Endothelial cell of umbilical vein (primary cell): ENCODE measurements around the gene TMEM9B. TPM values are rescaled to one million over a fixed set of nuclear protein-coding genes. Genes with fewer than 3 reads are reported as not detected.

Experiments used
- BruUV-seq: library from RNA; stranded (reverse); fragments of 400-500 nt; replicated peaks from 2 replicates; lab custom pipeline; 2021; lab: Mats Ljungman, UMichigan
- CTCF ChIA-PET: fragments of 300-600, 350-600 bp; sonication (Branson Sonifier 250); formaldehyde crosslinking; loops from one replicate; lab custom pipeline; 2021; ENCODE audit warnings: antibody characterized with exemption, inconsistent platforms; lab: Charles Lee
- POLR2A ChIA-PET: fragments of 300-600, 350-600 bp; sonication (Branson Sonifier 250); formaldehyde crosslinking; loops from one replicate; lab custom pipeline; 2021; ENCODE audit warnings: antibody characterized with exemption, inconsistent platforms; lab: Charles Lee
- DNase-seq: peaks from one replicate; pipeline ENCODE4 v3.0.0-alpha.2; 2011; ENCODE audit warnings: low read depth, low spot score
- FAIRE-seq: peaks from 2 replicates; lab custom pipeline; 2011; peaks lifted over from hg19 to GRCh38; lab: Jason Lieb, UNC
- H2AFZ ChIP-seq: 2 replicates; pipeline ENCODE4 v1.6.0; 2012; ENCODE audit warnings: low read depth, low read length, control low read depth, inconsistent platforms
- H3K27ac ChIP-seq: 2 replicates; pipeline ENCODE4 v1.5.1; 2011; ENCODE audit warnings: low read depth, mild to moderate bottlenecking, control low read depth, low read length, moderate library complexity; ENCODE audit not compliant: insufficient read depth
- H3K27me3 ChIP-seq, 2 experiments: 2 replicates each; pipeline versions ENCODE4 v1.6.0 to v1.6.1; 2011; ENCODE audit warnings: low read length in 2 of 2, mixed read lengths in 1 of 2; ENCODE audit not compliant: control insufficient read depth in 2 of 2, insufficient read depth in 2 of 2
- H3K36me3 ChIP-seq, 2 experiments: 2 replicates in 1 of 2; 3 replicates in 1 of 2; pipeline ENCODE4 v1.5.1; 2011; ENCODE audit warnings: low read length in 2 of 2, mild to moderate bottlenecking in 1 of 2, moderate library complexity in 1 of 2; ENCODE audit not compliant: control insufficient read depth in 2 of 2, insufficient read depth in 2 of 2; ENCODE audit errors: extremely low read depth in 1 of 2
- H3K4me1 ChIP-seq: 3 replicates; pipeline ENCODE4 v1.5.1; 2011; ENCODE audit warnings: mild to moderate bottlenecking, low read length; ENCODE audit not compliant: control insufficient read depth, insufficient read depth; ENCODE audit errors: extremely low read depth
- H3K4me2 ChIP-seq: 2 replicates; pipeline ENCODE4 v1.6.1; 2011; ENCODE audit warnings: low read length, control low read depth, mixed read lengths; ENCODE audit not compliant: insufficient read depth
- H3K4me3 ChIP-seq, 3 experiments: fragments of 200-600 bp in 1 of 3; sonication (generic), shearing (Covaris generic) in 1 of 3; replicated peaks in 1 of 3; 2 replicates each; pipeline ENCODE4 v1.5.1; 2011 to 2016; ENCODE audit warnings: control low read depth in 3 of 3, low read length in 3 of 3, mild to moderate bottlenecking in 2 of 3, inconsistent platforms in 1 of 3, low read depth in 1 of 3, moderate library complexity in 1 of 3; ENCODE audit not compliant: insufficient read depth in 1 of 3
- H3K79me2 ChIP-seq: 2 replicates; pipeline ENCODE4 v1.6.0; 2012; ENCODE audit warnings: low read length, inconsistent platforms; ENCODE audit not compliant: control insufficient read depth, insufficient read depth
- H3K9ac ChIP-seq: replicated peaks from 2 replicates; pipeline ENCODE3; 2011; ENCODE audit warnings: low read length, control low read depth; ENCODE audit not compliant: insufficient read depth; ENCODE audit errors: extremely low read depth
- H3K9me1 ChIP-seq: replicated peaks from 3 replicates; pipeline ENCODE4 v1.6.0; 2011; ENCODE audit warnings: mild to moderate bottlenecking, low read length; ENCODE audit not compliant: control insufficient read depth, insufficient read depth; ENCODE audit errors: extremely low read depth
- H3K9me3 ChIP-seq: replicated peaks from 2 replicates; pipeline ENCODE4 v1.5.1; 2012; ENCODE audit warnings: low read length, inconsistent platforms; ENCODE audit not compliant: control insufficient read depth, insufficient read depth
- H4K20me1 ChIP-seq: replicated peaks from 2 replicates; pipeline ENCODE3; 2011; ENCODE audit warnings: mild to moderate bottlenecking, low read length; ENCODE audit not compliant: control insufficient read depth, insufficient read depth; ENCODE audit errors: extremely low read depth
- EZH2 ChIP-seq: IDR thresholded peaks from 2 replicates; pipeline ENCODE4 v1.6.1; 2012; ENCODE audit warnings: borderline replicate concordance, low read depth, mild to moderate bottlenecking, moderate library complexity, low read length, inconsistent platforms; ENCODE audit not compliant: severe bottlenecking
- FOS ChIP-seq: IDR thresholded peaks from 2 replicates; pipeline ENCODE4 v1.6.1; 2011; ENCODE audit warnings: mild to moderate bottlenecking, low read length, moderate library complexity, borderline replicate concordance; ENCODE audit not compliant: insufficient read depth
- GATA2 ChIP-seq: IDR thresholded peaks from 2 replicates; pipeline ENCODE4 v1.7.0; 2011; ENCODE audit warnings: low read depth, mild to moderate bottlenecking, moderate library complexity, mixed read lengths, low read length; ENCODE audit not compliant: insufficient read length, insufficient read depth
- JUN ChIP-seq: IDR thresholded peaks from 2 replicates; pipeline ENCODE4 v1.6.1; 2011; ENCODE audit warnings: borderline replicate concordance, low read depth; ENCODE audit not compliant: insufficient read length, insufficient read depth
- POLR2AphosphoS5 ChIP-seq: IDR thresholded peaks from 2 replicates; pipeline ENCODE4 v1.6.1; 2012; ENCODE audit warnings: low read depth, mild to moderate bottlenecking, control low read depth, low read length, moderate library complexity; ENCODE audit not compliant: insufficient read depth
- dilution Hi-C: fragments of 300-500 bp; cut with MboI; formaldehyde crosslinking; loops from one replicate; pipeline ENCODE4 v1.15.0; 2019; ENCODE audit warnings: low sequenced_read_pairs; ENCODE audit not compliant: extremely low pct_ligation_motif_present
- intact Hi-C: fragments of 100-400 bp; cut with micrococcal nuclease; formaldehyde crosslinking; loops from one replicate; pipeline ENCODE4 v1.10.0; 2022
- polyA plus RNA-seq, 4 experiments: library from polyadenylated mRNA; depleted of rRNA in 3 of 4; stranded (reverse) in 3 of 4; unstranded in 1 of 4; fragments of >200 nt; gene quantifications; 2 replicates each; pipeline versions ENCODE4 v1.2.1 to v1.2.3, GENCODE V29; 2011 to 2012; ENCODE audit warnings: missing spikeins in 1 of 4
- total RNA-seq: library from RNA; stranded (reverse); gene quantifications from 2 replicates; pipeline ENCODE4 v1.2.3, GENCODE V29; 2021
- TF ChIP-seq, protein P1 (sequence below): IDR thresholded peaks from 2 replicates; pipeline ENCODE4 v1.6.1; 2011; ENCODE audit not compliant: insufficient read depth, insufficient read length

Gene TMEM9B
- total and polyA plus RNA-seq, 2 donors (not counting 3 experiments of a cell fraction or from before 2014, with no cell fraction given), result 28.2 to 30.2 TPM

DNA sequence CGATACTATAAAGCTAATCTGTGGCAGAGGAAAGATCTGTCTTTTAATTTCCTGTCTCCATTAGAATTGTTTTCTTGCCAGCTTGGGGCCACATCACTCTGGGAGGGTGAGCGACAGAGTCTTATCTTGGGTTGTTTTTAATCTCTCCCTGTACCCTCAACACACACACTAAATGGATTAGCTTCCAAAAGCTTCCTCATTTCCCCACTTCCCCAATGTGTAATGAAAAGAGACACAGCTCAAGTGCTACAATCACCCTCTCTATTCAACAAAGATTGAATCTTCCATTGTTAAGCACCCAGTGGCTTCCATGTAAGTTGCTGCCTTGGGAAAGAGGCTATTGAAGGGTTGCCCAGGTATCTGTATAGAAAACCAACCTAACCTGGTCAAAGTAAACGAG, 15.4 kb downstream of the TMEM9B start:
- TF ChIP-seq, protein P1, sequence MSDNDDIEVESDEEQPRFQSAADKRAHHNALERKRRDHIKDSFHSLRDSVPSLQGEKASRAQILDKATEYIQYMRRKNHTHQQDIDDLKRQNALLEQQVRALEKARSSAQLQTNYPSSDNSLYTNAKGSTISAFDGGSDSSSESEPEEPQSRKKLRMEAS, result no peak
- no peak for TF ChIP-seq FOS
- TF ChIP-seq POLR2AphosphoS5, result no peak
- no peak for TF ChIP-seq EZH2
- no peak for TF ChIP-seq GATA2
- no peak for TF ChIP-seq JUN
- H3K36me3 ChIP-seq, result peaks cover 3 to 5% of the 10 kb centered on the region in 2 experiments
- POLR2A ChIA-PET, result no interaction called here
- no peaks in the 10 kb centered on the region for H3K79me2 ChIP-seq
- BruUV-seq, result no TSS peak
- no peak overlapping the region for H3K4me2 ChIP-seq
- H3K4me3 ChIP-seq, result no peak overlapping the region
- H3K27ac ChIP-seq, result no peak overlapping the region
- H3K9me3 ChIP-seq, result no peaks in the 10 kb centered on the region
- no peak overlapping the region for H3K9ac ChIP-seq
- dilution Hi-C loops, result no loop called here
- DNase-seq, result peak; percentile 9
- intact Hi-C loops, result no loop called here
- FAIRE-seq, result no peak
- CTCF ChIA-PET, result interaction anchor here (0.7 to 4.3 kb wide), 5 partner anchors 9 to 35 kb away, joined by 3 to 25 read pairs (median 8); no protein-coding TSS in a partner anchor
- H4K20me1 ChIP-seq, result no peaks in the 10 kb centered on the region
- no peaks in the 10 kb centered on the region for H3K9me1 ChIP-seq
- no peaks in the 10 kb centered on the region for H3K4me1 ChIP-seq
- no peak overlapping the region for H2AFZ ChIP-seq
- no peaks in the 10 kb centered on the region for H3K27me3 ChIP-seq
